ENCODE data around the gene MIGA1.
"Not testable (repeated sequence)": the region's sequence is repeated elsewhere in the genome, so short reads cannot be mapped to it uniquely, and the experiment has no call there.

MIGA1 gene
- total RNA-seq: 20.7 to 53.2 (median 24.9) reads per million in 9 experiments

- Mint-ChIP-seq H3K4me1 (ENCODE audit: low read depth in 2 of 2) (peaks cover 12 to 43% of the 10 kb centered on the region in 2 donors), H3K27me3 (no peaks in the 10 kb centered on the region)
These were observed at the start of gene MIGA1 for GRCh38 chr1:77779529-77780281. TSS of gene MIGA1 (plus strand) at chr1:77779649. CDS start at chr1:77783253, 3,604 bp downstream.

GRCh38 chr1:77732090-77732489, 47.4 kb upstream of the MIGA1 start:
- Mint-ChIP-seq H3K4me3 (no peak overlapping the region), H3K27me3 (no peaks in the 10 kb centered on the region), H3K4me1 (ENCODE audit: low read depth in 2 of 2) (no peaks in the 10 kb centered on the region), H3K27ac (peak overlapping the region in 1 of 2 donors; percentile 7), H3K36me3 (ENCODE audit: insufficient read depth) (peaks cover 69% of the 10 kb centered on the region), H3K9me3 (no peaks in the 10 kb centered on the region)
- DNase-seq (no peak), ATAC-seq (replicated peaks) (no peak)

More at GRCh38 chr1:77779529-77780281, at the start of gene MIGA1:
- H3K36me3 Mint-ChIP-seq (ENCODE audit: insufficient read depth): peaks cover 11% of the 10 kb centered on the region
- peak; percentile 84 to 87 (median 86) for DNase-seq
- H3K27ac Mint-ChIP-seq: peak within 1 kb of the TSS; percentile 88 to 97
- no peaks in the 10 kb centered on the region for H3K9me3 Mint-ChIP-seq
- H3K4me3 Mint-ChIP-seq: peak within 1 kb of the TSS; percentile 94 to 98
- ATAC-seq (replicated peaks): peak; percentile 96

GRCh38 chr1:77739235-77739634, 40.2 kb upstream of the MIGA1 start:
- no peaks in the 10 kb centered on the region for H3K9me3 Mint-ChIP-seq
- H3K27me3 Mint-ChIP-seq: no peaks in the 10 kb centered on the region
- ATAC-seq (replicated peaks) (no peak), DNase-seq (no peak)
- H3K36me3 Mint-ChIP-seq (ENCODE audit: insufficient read depth): peaks cover 64% of the 10 kb centered on the region
- H3K27ac Mint-ChIP-seq: peak overlapping the region in 1 of 2 donors; percentile 1
- H3K4me3 Mint-ChIP-seq: no peak overlapping the region
- H3K4me1 Mint-ChIP-seq (ENCODE audit: low read depth in 2 of 2): peaks cover 9 to 12% of the 10 kb centered on the region in 2 donors

GRCh38 chr1:77741316-77741715, 38.1 kb upstream of the MIGA1 start:
- Mint-ChIP-seq H3K9me3 (no peaks in the 10 kb centered on the region), H3K4me3 (no peak overlapping the region), H3K4me1 (ENCODE audit: low read depth in 2 of 2) (peaks cover 24 to 29% of the 10 kb centered on the region in 2 donors), H3K27ac (no peak overlapping the region), H3K27me3 (no peaks in the 10 kb centered on the region), H3K36me3 (ENCODE audit: insufficient read depth) (peaks cover 52% of the 10 kb centered on the region)
- DNase-seq (no peak), ATAC-seq (replicated peaks) (no peak)

- Mint-ChIP-seq H3K9me3 (no peaks in the 10 kb centered on the region), H3K4me3 (no peak overlapping the region), H3K27me3 (no peaks in the 10 kb centered on the region), H3K36me3 (ENCODE audit: insufficient read depth) (peaks cover 47% of the 10 kb centered on the region), H3K4me1 (ENCODE audit: low read depth in 2 of 2) (peaks cover 26 to 36% of the 10 kb centered on the region in 2 donors), H3K27ac (peak overlapping the region; percentile 10 to 54)
- ATAC-seq (replicated peaks): no peak
- DNase-seq: no peak
These were observed 37.4 kb upstream of the MIGA1 start for GRCh38 chr1:77742011-77742555.

GRCh38 chr1:77744576-77744975, 34.9 kb upstream of the MIGA1 start:
- peak overlapping the region; percentile 6 to 9 for H3K27ac Mint-ChIP-seq
- H3K27me3 Mint-ChIP-seq: no peaks in the 10 kb centered on the region
- H3K36me3 Mint-ChIP-seq (ENCODE audit: insufficient read depth): peaks cover 26% of the 10 kb centered on the region
- peaks cover 40 to 55% of the 10 kb centered on the region in 2 donors for H3K4me1 Mint-ChIP-seq (ENCODE audit: low read depth in 2 of 2)
- H3K4me3 Mint-ChIP-seq: no peak overlapping the region
- ATAC-seq (replicated peaks): no peak
- H3K9me3 Mint-ChIP-seq: no peaks in the 10 kb centered on the region
- no peak for DNase-seq

- H3K36me3 Mint-ChIP-seq (ENCODE audit: insufficient read depth); DNase-seq; H3K27me3 Mint-ChIP-seq; H3K27ac Mint-ChIP-seq; ATAC-seq (replicated peaks); H3K9me3 Mint-ChIP-seq: not testable (repeated sequence)
- peaks cover 38 to 55% of the 10 kb centered on the region in 2 donors for H3K4me1 Mint-ChIP-seq (ENCODE audit: low read depth in 2 of 2)
- peak overlapping the region in 1 of 2 donors; percentile 18 for H3K4me3 Mint-ChIP-seq
These were observed 30.0 kb upstream of the MIGA1 start for GRCh38 chr1:77749489-77749888.

- no peak for ATAC-seq (replicated peaks)
- Mint-ChIP-seq H3K9me3 (no peaks in the 10 kb centered on the region), H3K4me1 (ENCODE audit: low read depth in 2 of 2) (peaks cover 23 to 40% of the 10 kb centered on the region in 2 donors), H3K27ac (peak overlapping the region; percentile 14 to 41), H3K27me3 (no peaks in the 10 kb centered on the region), H3K36me3 (ENCODE audit: insufficient read depth) (peaks cover 14% of the 10 kb centered on the region), H3K4me3 (peak overlapping the region in 1 of 2 donors; percentile 19)
- no peak for DNase-seq
These were observed 23.2 kb upstream of the MIGA1 start for GRCh38 chr1:77756052-77756754.

GRCh38 chr1:77757066-77757584, 22.3 kb upstream of the MIGA1 start:
- DNase-seq (no peak), ATAC-seq (replicated peaks) (no peak)
- H3K9me3 Mint-ChIP-seq: no peaks in the 10 kb centered on the region
- H3K27ac Mint-ChIP-seq: peak overlapping the region in 1 of 2 donors; percentile 14
- H3K36me3 Mint-ChIP-seq (ENCODE audit: insufficient read depth): peaks cover 14% of the 10 kb centered on the region
- H3K4me1 Mint-ChIP-seq (ENCODE audit: low read depth in 2 of 2): peaks cover 23 to 40% of the 10 kb centered on the region in 2 donors
- peak overlapping the region; percentile 88 to 91 for H3K4me3 Mint-ChIP-seq
- H3K27me3 Mint-ChIP-seq: no peaks in the 10 kb centered on the region

- no peak for DNase-seq
- Mint-ChIP-seq H3K27me3 (no peaks in the 10 kb centered on the region), H3K9me3 (no peaks in the 10 kb centered on the region), H3K27ac (peak overlapping the region in 1 of 2 donors; percentile 14), H3K4me3 (peak overlapping the region; percentile 88 to 91), H3K36me3 (ENCODE audit: insufficient read depth) (peaks cover 14% of the 10 kb centered on the region), H3K4me1 (ENCODE audit: low read depth in 2 of 2) (peaks cover 23 to 40% of the 10 kb centered on the region in 2 donors)
- no peak for ATAC-seq (replicated peaks)
These were observed 21.8 kb upstream of the MIGA1 start for GRCh38 chr1:77757603-77758002.

GRCh38 chr1:77759071-77760028, 20.1 kb upstream of the MIGA1 start, which contains the start of gene USP33:
TSS of gene USP33 (minus strand) at chr1:77759852. CDS start at chr1:77741697, 18,155 bp downstream.
- Mint-ChIP-seq H3K27me3 (no peaks in the 10 kb centered on the region), H3K4me1 (ENCODE audit: low read depth in 2 of 2) (peaks cover 21 to 36% of the 10 kb centered on the region in 2 donors), H3K9me3 (no peaks in the 10 kb centered on the region), H3K4me3 (peak within 1 kb of the TSS; percentile 88 to 91), H3K27ac (peak within 1 kb of the TSS; percentile 94 to 95), H3K36me3 (ENCODE audit: insufficient read depth) (peaks cover 14% of the 10 kb centered on the region)
- DNase-seq (peak; percentile 86 to 91 (median 87)), ATAC-seq (replicated peaks) (peak; percentile 89)

GRCh38 chr1:77762072-77762476, 17.4 kb upstream of the MIGA1 start:
- Mint-ChIP-seq H3K27ac (no peak overlapping the region), H3K36me3 (ENCODE audit: insufficient read depth) (peaks cover 9% of the 10 kb centered on the region), H3K27me3 (no peaks in the 10 kb centered on the region), H3K4me1 (ENCODE audit: low read depth in 2 of 2) (peaks cover 10 to 14% of the 10 kb centered on the region in 2 donors), H3K4me3 (no peak overlapping the region), H3K9me3 (no peaks in the 10 kb centered on the region)
- no peak for ATAC-seq (replicated peaks)
- no peak for DNase-seq
